ENCODE measurements around the gene UNC13D.

GRCh38 chr17:75875940-75876189, 31.7 kb upstream of the UNC13D start:
- TF ChIP-seq EZH2 (IDR thresholded peaks at IDR 0.05) (no peak), FOXP2 (optimal IDR thresholded peaks at IDR 0.05; ENCODE audit: control extremely low read depth, extremely low read length, insufficient read depth) (no peak), POLR2AphosphoS5 (IDR thresholded peaks at IDR 0.05; ENCODE audit: borderline replicate concordance, low read depth, low read length) (no peak)

All from SK-N-MC (cell line).